GM18520 (cell line): ENCODE data around the gene TAB2.
"Not testable (repeated sequence)": the region's sequence is repeated elsewhere in the genome, so short reads cannot be mapped to it uniquely, and the experiment has no call there.

Experiments used
- ATAC-seq: cut with Tn5 transposase; IDR thresholded peaks from one replicate; pipeline ENCODE4 v1.9.1; 2021; ENCODE audit not compliant: unreplicated experiment

Gene TAB2

DNA sequence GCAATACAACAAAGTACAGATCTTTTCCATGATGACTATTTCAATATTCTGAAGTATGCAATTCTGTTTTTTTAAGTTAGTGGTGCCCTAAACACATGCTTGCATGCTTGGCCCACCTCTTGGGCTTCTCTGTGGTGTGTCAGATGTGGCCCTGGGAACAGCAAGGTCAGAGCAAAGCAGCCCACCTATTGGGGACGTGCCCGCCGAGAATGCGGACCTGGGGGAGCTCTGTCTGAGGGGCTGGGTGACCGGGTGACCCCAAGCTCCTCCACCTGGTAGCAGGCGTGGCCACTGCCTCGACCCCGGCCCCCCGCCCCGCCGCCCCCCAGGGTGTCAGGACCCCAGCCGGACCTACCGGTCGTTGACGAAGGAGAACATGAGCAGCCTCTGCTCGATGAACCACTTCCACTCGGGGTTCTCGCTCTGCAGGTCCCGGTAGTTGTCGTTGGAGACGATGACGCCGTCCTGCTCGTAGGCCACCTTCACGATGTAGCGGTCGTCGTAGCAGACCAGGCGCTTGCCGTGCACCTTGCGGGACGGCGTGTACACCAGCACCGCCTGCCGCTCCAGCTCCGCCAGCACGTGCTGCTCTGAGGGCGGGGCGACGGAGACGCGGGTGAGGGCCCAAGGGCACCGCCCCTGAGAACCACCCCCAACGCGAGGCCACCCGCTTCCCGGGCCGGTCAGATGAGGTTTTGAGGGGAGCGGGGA is 139.0 kb downstream of the TAB2 start:
- ATAC-seq = no peak

DNA sequence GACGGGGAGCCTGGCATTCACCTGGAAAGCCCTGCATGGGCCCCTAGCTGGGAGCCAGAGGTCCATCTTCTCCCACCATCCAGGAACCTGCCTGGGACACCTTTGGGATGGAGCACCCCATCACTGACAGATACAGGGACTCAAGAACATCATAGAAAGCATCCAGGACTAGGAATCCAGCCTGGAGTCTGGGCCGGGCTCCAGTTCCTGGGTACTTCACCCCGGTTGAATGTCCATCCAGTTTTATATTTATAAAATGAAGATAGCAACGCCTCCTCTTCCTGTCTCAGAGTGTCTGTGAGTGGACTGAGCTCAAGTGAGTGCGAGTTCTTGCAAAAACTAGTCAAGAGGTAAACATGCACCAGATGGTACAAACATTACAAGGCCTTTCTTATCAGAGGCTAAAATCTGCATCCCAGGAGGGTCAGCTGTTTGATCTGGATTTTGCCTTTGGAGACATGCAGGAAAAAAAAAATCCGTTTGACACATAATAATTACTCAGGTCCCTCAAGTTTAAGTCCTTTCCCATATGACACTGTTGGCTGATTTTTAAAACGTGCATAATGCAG is 139.9 kb downstream of the TAB2 start:
- ATAC-seq = no peak

DNA sequence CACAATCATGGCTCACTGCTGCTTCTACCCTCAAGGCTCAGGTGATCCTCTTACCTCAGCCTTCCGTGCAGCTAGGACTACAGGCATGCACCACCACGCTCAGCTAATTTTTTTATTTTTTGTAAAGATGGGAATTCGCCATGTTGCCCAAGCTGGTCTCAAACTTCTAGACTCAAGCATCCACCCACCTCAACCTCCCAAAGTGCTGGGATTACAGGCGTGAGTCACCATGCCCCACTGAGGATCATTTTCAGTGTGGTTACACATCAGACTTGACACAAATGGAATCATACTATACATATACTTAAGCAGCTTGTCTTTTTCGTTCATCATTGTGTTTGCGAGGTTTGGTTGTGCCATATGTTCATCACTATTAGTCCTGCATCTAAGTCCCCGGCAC is 140.7 kb downstream of the TAB2 start:
- no peak for ATAC-seq

DNA sequence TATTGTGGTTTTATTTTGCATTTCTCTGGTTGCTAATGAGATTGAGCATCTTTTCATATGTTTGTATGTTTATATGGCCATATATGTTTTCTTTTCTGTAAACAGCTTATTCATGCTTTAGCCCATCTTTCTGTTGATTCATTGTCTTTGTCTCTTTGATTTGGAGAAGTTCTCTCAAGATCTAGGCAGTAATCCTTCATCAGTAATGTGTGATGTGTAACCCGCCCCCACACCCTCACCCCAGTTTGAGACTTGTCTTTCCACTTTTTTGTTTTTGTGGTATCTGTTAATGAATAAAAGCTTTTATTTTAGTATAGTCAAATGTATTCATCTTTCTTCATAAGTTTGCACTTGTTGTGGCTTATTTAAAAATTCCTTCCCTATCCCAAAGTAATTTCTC is 141.3 kb downstream of the TAB2 start:
- ATAC-seq = no peak

DNA sequence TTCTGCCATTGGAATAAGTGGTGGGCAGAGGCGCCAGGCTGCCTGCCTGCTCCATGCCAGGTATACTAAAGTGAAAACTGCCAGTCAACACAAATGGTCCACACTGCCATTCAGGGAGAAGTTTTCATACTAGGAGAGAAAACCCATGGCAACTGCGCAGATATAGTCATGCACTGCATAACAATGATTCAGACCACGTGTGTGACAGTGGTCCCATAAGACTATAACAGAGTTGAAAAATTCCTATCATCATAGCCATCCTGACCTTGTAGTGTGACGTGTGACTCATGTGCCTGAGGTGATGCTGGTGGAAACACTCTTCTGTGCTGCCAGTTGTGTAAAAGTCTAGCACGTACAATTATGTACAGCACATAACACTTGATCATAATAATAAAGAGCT is 142.2 kb downstream of the TAB2 start:
- no peak for ATAC-seq

DNA sequence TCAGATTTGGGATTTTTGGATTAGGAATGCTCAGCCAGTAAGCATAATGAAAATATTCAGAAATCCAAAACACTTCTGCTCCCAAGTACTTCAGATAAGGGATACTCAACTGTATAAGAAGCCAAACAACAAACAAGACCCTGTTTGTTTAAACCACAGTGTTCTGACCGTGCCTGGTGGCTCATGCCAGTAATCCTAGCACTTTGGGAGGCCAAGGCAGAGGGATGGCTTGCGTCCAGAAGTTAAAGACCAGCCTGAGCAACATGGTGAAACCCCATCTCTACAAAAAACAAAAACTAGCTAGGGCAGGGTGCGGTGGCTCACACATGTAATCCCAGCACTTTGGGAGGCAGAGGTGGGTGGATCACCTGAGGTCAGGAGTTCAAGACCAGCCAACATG is 142.7 kb downstream of the TAB2 start:
- not testable (repeated sequence) for ATAC-seq
